ENCODE results near the gene LELP1.

DNA sequence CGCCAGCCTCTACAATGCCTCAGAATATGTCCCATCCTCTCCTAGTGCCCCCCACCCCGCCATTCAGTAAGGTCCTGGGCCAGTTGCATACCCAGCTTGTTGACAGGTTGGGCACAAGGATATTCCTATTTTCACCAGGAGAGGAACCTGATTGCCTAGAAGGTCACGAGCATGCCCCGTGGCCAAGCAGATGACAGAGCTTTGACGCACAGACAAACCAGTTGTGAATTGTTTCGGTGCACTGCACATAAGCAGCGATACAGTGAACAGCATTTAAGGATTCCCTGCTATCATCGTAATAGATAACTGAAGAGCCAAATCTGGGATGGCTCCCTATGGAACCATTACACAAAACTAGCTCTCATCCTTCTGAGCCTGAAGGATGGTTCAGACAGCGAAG, 3.4 kb downstream of the LELP1 start:
- no peak for TF ChIP-seq ZNF350 (CRISPR knock-in tag; IDR thresholded peaks at IDR 0.05; ENCODE audit: borderline replicate concordance, low read depth)
- no peak for TF ChIP-seq MXI1 (IDR thresholded peaks at IDR 0.05; ENCODE audit: borderline replicate concordance, low read depth, low read length)
- no peak for TF ChIP-seq MXD1 (CRISPR knock-in tag; IDR thresholded peaks at IDR 0.05)
- TF ChIP-seq, protein P1, sequence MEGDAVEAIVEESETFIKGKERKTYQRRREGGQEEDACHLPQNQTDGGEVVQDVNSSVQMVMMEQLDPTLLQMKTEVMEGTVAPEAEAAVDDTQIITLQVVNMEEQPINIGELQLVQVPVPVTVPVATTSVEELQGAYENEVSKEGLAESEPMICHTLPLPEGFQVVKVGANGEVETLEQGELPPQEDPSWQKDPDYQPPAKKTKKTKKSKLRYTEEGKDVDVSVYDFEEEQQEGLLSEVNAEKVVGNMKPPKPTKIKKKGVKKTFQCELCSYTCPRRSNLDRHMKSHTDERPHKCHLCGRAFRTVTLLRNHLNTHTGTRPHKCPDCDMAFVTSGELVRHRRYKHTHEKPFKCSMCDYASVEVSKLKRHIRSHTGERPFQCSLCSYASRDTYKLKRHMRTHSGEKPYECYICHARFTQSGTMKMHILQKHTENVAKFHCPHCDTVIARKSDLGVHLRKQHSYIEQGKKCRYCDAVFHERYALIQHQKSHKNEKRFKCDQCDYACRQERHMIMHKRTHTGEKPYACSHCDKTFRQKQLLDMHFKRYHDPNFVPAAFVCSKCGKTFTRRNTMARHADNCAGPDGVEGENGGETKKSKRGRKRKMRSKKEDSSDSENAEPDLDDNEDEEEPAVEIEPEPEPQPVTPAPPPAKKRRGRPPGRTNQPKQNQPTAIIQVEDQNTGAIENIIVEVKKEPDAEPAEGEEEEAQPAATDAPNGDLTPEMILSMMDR (CRISPR knock-in tag; IDR thresholded peaks at IDR 0.05): no peak
- no peak for TF ChIP-seq HOXA7 (CRISPR knock-in tag; IDR thresholded peaks at IDR 0.05)

Measured in HepG2 (cell line).